HG02588 (cell line): Measurements from ENCODE around the gene CDC123.
"Not testable (repeated sequence)": the region's sequence is repeated elsewhere in the genome, so short reads cannot be mapped to it uniquely, and the experiment has no call there.

Source experiments
- ATAC-seq: cut with Tn5 transposase; IDR thresholded peaks from one replicate; pipeline ENCODE4 v1.9.1; 2021; ENCODE audit warnings: mild to moderate bottlenecking, moderate library complexity; ENCODE audit not compliant: unreplicated experiment

CDC123 gene

DNA sequence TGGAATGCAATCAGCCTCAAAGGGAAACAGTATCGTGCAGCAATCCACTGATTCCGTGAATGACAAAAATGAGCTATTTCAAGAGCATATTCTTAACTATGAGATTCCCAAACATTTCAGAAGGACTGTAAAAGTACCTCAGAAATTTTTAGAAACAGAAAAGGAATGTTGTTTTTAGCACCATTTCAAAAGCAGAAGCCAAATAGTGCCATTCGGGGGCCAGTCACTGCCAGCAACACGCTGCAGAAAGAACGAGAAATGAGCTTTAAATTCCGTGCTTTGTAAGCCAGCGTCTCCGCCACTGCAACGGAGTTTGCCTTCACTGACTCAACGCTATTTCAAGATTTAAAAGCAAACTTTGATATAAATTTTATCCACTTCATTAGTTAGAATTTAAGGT lies 6.6 kb upstream of the CDC123 start:
- ATAC-seq, result no peak

- ATAC-seq, result no peak
These were observed 4.3 kb upstream of the CDC123 start for GRCh38 chr10:12191715-12192114.

DNA sequence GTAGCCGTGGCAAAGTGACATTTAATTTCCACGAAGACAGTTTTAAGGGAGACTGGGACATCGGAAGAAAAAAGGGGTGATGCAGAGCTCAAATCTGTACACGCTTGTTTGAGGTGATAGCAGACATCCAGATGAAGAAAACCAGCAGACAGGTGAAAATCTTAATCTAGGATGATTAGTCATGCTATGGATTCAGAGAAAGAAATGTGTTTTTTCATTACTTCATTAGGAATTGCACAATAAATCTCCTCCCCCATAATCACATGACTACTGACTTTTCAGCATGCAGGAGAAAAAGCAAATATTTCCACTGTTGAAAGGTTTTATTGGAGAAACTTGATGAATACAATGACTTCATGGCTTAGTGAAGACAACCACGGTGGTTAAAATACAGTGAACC lies 2.8 kb upstream of the CDC123 start:
- ATAC-seq, result no peak

- no peak for ATAC-seq
These were observed 1.2 kb upstream of the CDC123 start for GRCh38 chr10:12194752-12195271.

- no peak for ATAC-seq
These were observed 746 bp upstream of the CDC123 start for GRCh38 chr10:12195281-12195602.

- no peak for ATAC-seq
These were observed 683 bp downstream of the CDC123 start for GRCh38 chr10:12196531-12197211.

GRCh38 chr10:12198156-12198555 lies 2.2 kb downstream of the CDC123 start:
- no peak for ATAC-seq

DNA sequence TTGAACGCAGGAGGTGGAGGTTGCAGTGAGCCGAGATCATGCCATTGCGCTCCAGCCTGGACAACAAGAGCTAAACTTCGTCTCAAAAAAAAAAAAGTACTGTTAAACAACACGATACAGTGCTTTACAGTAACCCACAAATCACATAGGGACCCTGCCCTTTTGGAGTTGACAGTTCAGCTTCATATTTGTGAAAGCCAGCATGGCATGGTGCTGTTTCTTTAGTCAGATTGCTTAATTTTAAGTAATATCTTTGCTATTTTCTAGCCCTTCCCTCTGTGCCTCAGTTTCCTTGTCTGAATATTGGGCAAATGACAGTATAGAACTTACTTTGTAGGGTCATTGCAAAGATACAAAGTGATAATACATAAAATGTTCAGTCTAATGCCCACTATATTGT lies 4.9 kb downstream of the CDC123 start:
- no peak for ATAC-seq

DNA sequence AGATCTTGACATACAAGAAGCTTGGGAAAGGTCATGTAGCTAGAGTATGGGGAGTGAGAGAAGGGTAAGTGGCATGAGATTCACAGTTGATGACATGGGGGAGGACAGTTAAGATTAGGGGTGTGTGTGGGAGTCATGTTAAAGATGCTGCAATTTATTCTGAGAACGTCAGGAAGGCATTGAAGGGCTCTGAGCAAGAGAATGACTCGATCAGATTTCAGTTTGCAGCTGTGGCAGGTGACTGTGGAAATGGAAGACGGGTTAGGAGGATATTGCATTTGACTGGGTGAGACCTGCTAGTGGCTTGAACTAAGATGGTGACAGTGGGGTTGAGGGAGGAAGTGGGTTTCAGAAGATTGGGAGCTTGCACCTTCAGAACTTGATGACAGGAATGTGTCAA lies 5.6 kb downstream of the CDC123 start:
- ATAC-seq, result no peak

DNA sequence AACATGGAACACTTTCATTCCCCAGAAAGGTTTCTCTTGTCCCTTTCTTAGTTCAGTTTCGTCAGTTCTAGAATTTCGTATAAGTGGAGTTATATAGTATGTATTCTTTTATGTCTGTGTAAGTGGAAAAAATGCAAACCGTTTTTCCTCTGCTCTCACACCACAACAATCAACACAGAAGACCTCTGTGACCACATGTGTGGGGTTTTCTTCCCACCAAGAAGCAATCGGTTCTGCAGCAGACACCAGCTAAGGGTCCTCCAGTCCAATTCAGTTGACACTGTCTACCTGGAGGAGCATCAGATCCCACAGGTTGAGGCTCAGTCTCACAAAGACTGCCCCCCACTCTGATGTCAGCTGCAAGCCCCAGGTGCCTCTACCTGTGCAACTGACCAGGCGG lies 6.2 kb downstream of the CDC123 start:
- ATAC-seq, result no peak

- ATAC-seq, result no peak
These were observed 9.1 kb downstream of the CDC123 start for GRCh38 chr10:12205082-12205481.

GRCh38 chr10:12207114-12207513 lies 11.1 kb downstream of the CDC123 start:
- ATAC-seq, result no peak

DNA sequence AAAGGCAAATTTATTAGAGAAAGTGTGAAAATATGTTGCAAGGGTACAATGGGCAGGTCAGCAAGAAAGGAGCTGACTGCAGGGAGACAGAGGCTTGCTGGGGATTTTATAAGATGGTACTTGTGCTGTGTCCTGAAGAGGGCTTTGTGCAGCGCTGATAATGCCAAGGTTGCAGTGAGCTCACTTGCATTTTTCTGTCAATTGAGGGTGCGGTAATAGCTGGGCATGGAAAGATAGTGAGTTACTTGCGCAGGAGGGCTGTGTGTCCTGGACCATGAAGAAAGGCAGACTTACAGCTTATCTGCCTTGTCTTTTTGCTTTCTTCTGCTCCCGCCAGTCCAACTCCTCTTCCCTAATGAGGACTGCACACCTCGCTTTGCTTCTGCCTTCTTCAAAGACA lies 12.5 kb downstream of the CDC123 start:
- ATAC-seq, result no peak

DNA sequence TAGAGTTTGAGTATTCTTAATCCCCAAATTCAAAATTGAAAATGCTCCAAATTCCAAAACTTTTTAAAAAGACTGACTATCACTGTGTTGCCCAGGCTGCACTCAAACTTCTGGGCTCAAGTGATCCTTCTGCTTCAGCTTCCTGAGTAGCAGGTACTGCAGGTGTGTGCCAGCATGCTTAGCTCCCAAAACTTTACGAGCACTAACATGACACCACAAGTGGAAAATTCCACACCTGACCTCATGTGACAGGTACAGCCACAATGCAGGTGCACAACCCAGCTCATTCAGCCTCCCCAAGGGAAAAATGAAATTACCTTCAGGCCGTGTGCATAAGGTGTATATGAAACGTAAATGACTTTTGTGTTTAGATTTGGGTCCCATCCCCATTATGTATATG lies 16.5 kb downstream of the CDC123 start:
- ATAC-seq, result no peak

- no peak for ATAC-seq
These were observed 17.6 kb downstream of the CDC123 start for GRCh38 chr10:12213621-12214020.

DNA sequence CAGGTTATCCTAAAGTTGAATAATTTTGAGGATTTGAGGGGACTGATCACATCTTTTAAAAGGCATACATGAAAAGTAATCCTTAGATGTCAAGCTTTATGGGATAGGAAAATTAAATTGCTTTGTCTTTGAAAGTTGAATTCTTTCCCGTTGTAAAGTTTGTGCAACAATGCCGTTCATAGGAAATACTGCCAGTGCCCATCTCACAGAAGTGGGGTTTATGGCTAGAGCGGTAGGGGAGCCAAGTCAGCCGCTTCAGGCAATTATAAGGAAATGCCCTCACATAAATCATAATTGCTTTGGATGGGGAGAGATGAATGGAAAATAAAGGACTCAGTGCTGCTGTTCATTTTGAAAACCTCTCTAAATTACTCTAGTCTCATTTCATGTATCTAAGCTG lies 18.1 kb downstream of the CDC123 start:
- no peak for ATAC-seq

DNA sequence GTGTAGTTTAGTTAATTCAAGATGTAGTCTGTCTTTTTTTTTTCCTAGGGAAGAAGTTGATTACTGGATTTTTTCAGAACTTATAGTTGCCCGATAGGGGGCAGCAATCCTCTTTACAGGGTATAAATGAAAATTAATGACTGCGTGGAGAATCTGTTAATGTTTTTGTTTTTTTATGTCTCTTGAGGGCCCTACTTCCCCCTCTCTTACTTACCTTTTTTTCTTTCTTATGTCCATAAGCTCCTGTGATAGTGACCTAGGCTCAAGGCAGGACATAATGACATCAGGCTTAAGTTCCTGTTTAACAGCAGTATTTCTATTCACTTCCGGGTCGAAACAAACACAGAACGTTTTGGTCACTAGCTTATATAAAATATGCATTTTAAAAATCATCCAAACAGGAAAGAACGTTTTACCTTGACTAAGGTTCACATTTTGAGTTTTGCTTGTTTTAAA lies 18.8 kb downstream of the CDC123 start:
- ATAC-seq, result no peak

- no peak for ATAC-seq
These were observed 23.0 kb downstream of the CDC123 start for GRCh38 chr10:12218991-12219390.

GRCh38 chr10:12221323-12222298 lies 25.6 kb downstream of the CDC123 start:
- ATAC-seq, result no peak

- ATAC-seq, result no peak
These were observed 29.5 kb downstream of the CDC123 start for GRCh38 chr10:12225444-12225843.

- not testable (repeated sequence) for ATAC-seq
These were observed 30.4 kb downstream of the CDC123 start for GRCh38 chr10:12226438-12226837.

- ATAC-seq, result no peak
These were observed 32.9 kb downstream of the CDC123 start for GRCh38 chr10:12228851-12229250.
